AG04449 (cell line): Measurements from ENCODE around the gene COX19.

ENCODE experiments used
- CTCF ChIA-PET: fragments of 350-600 bp; formaldehyde crosslinking; extraction: SDS; loops from one replicate; lab custom pipeline; 2021; ENCODE audit warnings: antibody characterized with exemption; lab: Yijun Ruan, JAX
- POLR2A ChIA-PET: fragments of 400-600, 350-600 bp; formaldehyde crosslinking; extraction: SDS; loops from one replicate; lab custom pipeline; 2020; ENCODE audit warnings: antibody characterized with exemption, inconsistent platforms; lab: Yijun Ruan, JAX
- DNase-seq: peaks from one replicate; pipeline ENCODE4 v3.0.0-alpha.2; 2010; ENCODE audit warnings: low read depth, low spot score
- H3K4me3 ChIP-seq: 2 replicates; pipeline ENCODE4 v1.5.1; 2011; ENCODE audit warnings: low read depth, mild to moderate bottlenecking, control low read depth, low read length
- TF ChIP-seq, protein P1 (sequence below): IDR thresholded peaks from one replicate; pipeline ENCODE4 v1.5.1; 2011; ENCODE audit warnings: mild to moderate bottlenecking, moderate library complexity, low read length, control low read depth, inconsistent platforms; ENCODE audit not compliant: insufficient read depth; ENCODE audit errors: missing control alignments

The COX19 gene

GRCh38 chr7:967361-968082, 7.8 kb downstream of the COX19 start:
- TF ChIP-seq, protein P1, sequence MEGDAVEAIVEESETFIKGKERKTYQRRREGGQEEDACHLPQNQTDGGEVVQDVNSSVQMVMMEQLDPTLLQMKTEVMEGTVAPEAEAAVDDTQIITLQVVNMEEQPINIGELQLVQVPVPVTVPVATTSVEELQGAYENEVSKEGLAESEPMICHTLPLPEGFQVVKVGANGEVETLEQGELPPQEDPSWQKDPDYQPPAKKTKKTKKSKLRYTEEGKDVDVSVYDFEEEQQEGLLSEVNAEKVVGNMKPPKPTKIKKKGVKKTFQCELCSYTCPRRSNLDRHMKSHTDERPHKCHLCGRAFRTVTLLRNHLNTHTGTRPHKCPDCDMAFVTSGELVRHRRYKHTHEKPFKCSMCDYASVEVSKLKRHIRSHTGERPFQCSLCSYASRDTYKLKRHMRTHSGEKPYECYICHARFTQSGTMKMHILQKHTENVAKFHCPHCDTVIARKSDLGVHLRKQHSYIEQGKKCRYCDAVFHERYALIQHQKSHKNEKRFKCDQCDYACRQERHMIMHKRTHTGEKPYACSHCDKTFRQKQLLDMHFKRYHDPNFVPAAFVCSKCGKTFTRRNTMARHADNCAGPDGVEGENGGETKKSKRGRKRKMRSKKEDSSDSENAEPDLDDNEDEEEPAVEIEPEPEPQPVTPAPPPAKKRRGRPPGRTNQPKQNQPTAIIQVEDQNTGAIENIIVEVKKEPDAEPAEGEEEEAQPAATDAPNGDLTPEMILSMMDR = no peak
- H3K4me3 ChIP-seq = no peak overlapping the region
- DNase-seq = no peak
- ChIA-PET CTCF (interaction anchor here (1.5 to 2.4 kb wide), 2 partner anchors 25 to 98 kb away, joined by 6 read pairs; no protein-coding TSS in a partner anchor), POLR2A (interaction anchor here (1.4 kb wide), 1 partner anchor 8 kb away, joined by 3 read pairs; the partner anchor contains the start of gene COX19)

GRCh38 chr7:966291-967069, 8.9 kb downstream of the COX19 start:
- POLR2A ChIA-PET = interaction anchor here (1.4 kb wide), 1 partner anchor 9 kb away, joined by 3 read pairs; the partner anchor contains the start of gene COX19
- CTCF ChIA-PET = interaction anchor here (1.1 to 2.4 kb wide), 3 partner anchors 8 to 100 kb away, joined by 4 to 6 read pairs (median 6); partner anchors contain the start of gene COX19
- TF ChIP-seq, protein P1 = no peak
- H3K4me3 ChIP-seq = no peak overlapping the region
- no peak for DNase-seq

DNA sequence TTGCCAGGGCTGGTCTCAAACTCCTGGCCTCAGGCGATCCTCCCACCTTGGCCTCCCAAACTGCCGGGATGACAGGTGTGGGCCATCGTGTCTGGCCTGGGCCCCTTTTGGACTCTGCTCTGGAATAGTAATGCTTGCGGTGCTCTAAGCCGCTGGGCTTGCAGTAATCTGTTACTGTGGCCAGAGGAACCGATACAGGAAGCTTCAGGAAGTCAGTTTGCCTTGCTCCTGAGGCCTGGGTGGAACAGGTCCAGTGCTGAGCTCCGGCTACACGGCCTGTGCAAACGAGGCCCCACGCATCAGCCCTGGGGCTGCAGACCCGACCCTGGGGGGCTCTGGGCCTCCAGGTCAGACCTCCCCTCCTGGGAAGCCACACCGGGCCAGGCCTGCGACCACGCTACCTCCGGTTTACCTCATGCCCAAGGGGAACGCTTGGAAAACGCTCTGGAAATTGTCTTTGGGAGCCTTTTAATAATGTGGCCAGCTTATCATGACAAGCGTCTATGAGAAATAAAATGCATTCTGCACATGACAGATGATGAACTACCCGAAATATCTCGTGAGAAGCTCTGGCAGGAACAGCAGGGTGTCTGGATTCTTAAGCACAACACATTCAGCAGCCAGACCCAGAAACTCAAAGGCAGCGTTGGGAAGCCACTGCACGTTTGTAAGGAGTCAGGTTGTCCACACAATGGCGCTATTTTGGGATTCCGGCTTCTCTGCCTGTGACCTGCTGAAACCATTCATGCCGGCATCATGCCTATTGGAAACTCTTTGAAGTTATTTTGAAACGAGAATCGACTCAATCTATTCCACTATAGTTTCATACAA, 10.7 kb downstream of the COX19 start:
- POLR2A ChIA-PET = interaction anchor here (0.8 kb wide), 1 partner anchor 10 kb away, joined by 7 read pairs; the partner anchor contains the start of gene COX19
- DNase-seq = no peak
- no peak overlapping the region for H3K4me3 ChIP-seq
- TF ChIP-seq, protein P1 = no peak
- CTCF ChIA-PET = interaction anchor here (0.7 to 1.2 kb wide), 2 partner anchors 29 to 102 kb away, joined by 3 to 5 read pairs; no protein-coding TSS in a partner anchor

GRCh38 chr7:963236-964078, 11.9 kb downstream of the COX19 start:
- no peak for DNase-seq
- ChIA-PET POLR2A (no interaction called here), CTCF (no interaction called here)
- H3K4me3 ChIP-seq = no peak overlapping the region
- TF ChIP-seq, protein P1 = no peak

DNA sequence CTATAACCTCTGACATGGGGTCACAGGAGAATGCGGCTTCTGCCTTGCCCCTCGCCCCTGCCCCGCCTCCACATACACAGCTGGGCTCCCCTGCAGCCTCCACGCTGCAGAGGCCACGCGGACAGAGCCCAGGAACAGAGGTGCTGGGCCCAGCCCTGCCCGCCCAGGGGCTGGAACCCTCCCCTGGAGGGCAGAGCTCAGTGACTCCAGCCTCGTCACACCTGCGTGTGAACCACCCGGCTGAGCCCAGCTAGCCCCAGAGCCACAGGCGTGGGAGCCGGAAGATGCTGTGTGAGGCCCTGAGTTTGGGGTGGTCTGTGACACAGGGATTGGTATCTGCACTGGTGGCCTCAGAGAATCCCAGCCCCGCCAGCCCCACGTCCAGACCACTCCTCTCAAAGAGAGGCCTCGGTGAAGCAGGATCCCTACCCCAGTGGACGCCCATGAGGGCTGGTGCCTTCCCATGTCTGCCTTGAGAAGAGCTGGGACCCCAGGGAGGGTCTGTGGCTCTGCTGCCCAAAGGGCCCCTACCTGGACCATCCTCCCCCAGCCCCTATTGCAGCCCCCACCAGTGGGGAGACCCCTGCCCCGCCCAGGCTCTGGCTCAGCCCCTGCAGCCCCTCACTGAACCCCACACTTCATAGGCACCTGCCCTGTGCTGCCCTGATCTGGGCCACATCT, 12.8 kb downstream of the COX19 start:
- DNase-seq = no peak
- no peak overlapping the region for H3K4me3 ChIP-seq
- ChIA-PET CTCF (no interaction called here), POLR2A (no interaction called here)
- TF ChIP-seq, protein P1 = no peak
